HepG2 (cell line): Measurements from ENCODE around the gene TPPP2. TPM values are rescaled to one million over a fixed set of nuclear protein-coding genes. Genes with fewer than 3 reads are reported as not detected.

Source experiments
- ARID5B ChIP-seq: IDR thresholded peaks from 2 replicates; pipeline ENCODE4 v1.4.0; 2020; ENCODE audit warnings: mild to moderate bottlenecking, missing genetic modification reagents
- ELF3 ChIP-seq: IDR thresholded peaks from 2 replicates; pipeline ENCODE4 v1.6.1; 2016; ENCODE audit warnings: missing genetic modification reagents, missing compliant biosample characterization
- ETV5 ChIP-seq: IDR thresholded peaks from 2 replicates; pipeline ENCODE4 v1.6.1; 2018; ENCODE audit warnings: missing biosample characterization, missing genetic modification reagents, inconsistent platforms, borderline replicate concordance
- GZF1 ChIP-seq: sonication (generic); formaldehyde crosslinking; IDR thresholded peaks from 2 replicates; pipeline ENCODE4 v1.5.1; 2020; ENCODE audit warnings: mild to moderate bottlenecking, missing genetic modification reagents
- RERE ChIP-seq: IDR thresholded peaks from 2 replicates; pipeline ENCODE4 v1.6.1; 2016; ENCODE audit warnings: low read depth, missing genetic modification reagents, missing compliant biosample characterization
- TARDBP ChIP-seq: sonication (generic); formaldehyde crosslinking; IDR thresholded peaks from 2 replicates; pipeline ENCODE4 v1.8.0; 2022; ENCODE audit warnings: mild to moderate bottlenecking, missing genetic modification reagents
- TRIM24 ChIP-seq: sonication (generic); formaldehyde crosslinking; IDR thresholded peaks from 2 replicates; pipeline ENCODE4 v1.8.0; 2022; ENCODE audit warnings: mild to moderate bottlenecking, missing genetic modification reagents
- ZC3H4 ChIP-seq: sonication (generic); formaldehyde crosslinking; IDR thresholded peaks from 2 replicates; pipeline ENCODE4 v1.4.0; 2020; ENCODE audit warnings: missing genetic modification reagents, borderline replicate concordance
- ZSCAN9 ChIP-seq: IDR thresholded peaks from 2 replicates; pipeline ENCODE4 v1.6.1; 2016; ENCODE audit warnings: borderline replicate concordance
- polyA plus RNA-seq, 8 experiments: library from polyadenylated mRNA; depleted of rRNA in 3 of 8; stranded (reverse) in 7 of 8; unstranded in 1 of 8; fragments of >200 nt; fragmentation: Illumina TruSeq in 4 of 8; extraction: Trizol in 4 of 8; gene quantifications; 2 replicates each; pipeline versions ENCODE4 v1.2.1 to v1.2.3, GENCODE V29; 2011 to 2016; ENCODE audit warnings: low read depth in 4 of 8, missing spikeins in 1 of 8, mixed read lengths in 1 of 8; ENCODE audit not compliant: insufficient read depth in 1 of 8
- total RNA-seq, 5 experiments: library from RNA; depleted of rRNA; stranded (reverse); fragments of >200 nt; fragmentation: Illumina TruSeq; extraction: Trizol; gene quantifications; 2 replicates each; pipeline ENCODE4 v1.2.3, GENCODE V29; 2016; ENCODE audit warnings: low read depth in 1 of 5
- TF ChIP-seq, protein P1 (sequence below): IDR thresholded peaks from 2 replicates; pipeline ENCODE4 v1.6.1; 2016; ENCODE audit warnings: missing genetic modification reagents, missing compliant biosample characterization
- TF ChIP-seq, protein P2 (sequence below): IDR thresholded peaks from 2 replicates; pipeline ENCODE4 v1.6.1; 2016; ENCODE audit warnings: missing compliant biosample characterization, missing genetic modification reagents, borderline replicate concordance
- TF ChIP-seq, protein P3 (sequence below): sonication (generic); formaldehyde crosslinking; IDR thresholded peaks from 2 replicates; pipeline ENCODE4 v1.8.1; 2023; ENCODE audit warnings: mild to moderate bottlenecking, inconsistent platforms, moderate library complexity, missing genetic modification reagents, borderline replicate concordance
- TF ChIP-seq, protein P4 (sequence below): sonication (generic); formaldehyde crosslinking; IDR thresholded peaks from 2 replicates; pipeline ENCODE4 v1.4.0; 2020; ENCODE audit warnings: missing genetic modification reagents, borderline replicate concordance

The TPPP2 gene
- total and polyA plus RNA-seq, 2 of the 13 experiments (the other 11 are each of a cell fraction or from before 2014, with no cell fraction given): 0.58 to 4.2 TPM

DNA sequence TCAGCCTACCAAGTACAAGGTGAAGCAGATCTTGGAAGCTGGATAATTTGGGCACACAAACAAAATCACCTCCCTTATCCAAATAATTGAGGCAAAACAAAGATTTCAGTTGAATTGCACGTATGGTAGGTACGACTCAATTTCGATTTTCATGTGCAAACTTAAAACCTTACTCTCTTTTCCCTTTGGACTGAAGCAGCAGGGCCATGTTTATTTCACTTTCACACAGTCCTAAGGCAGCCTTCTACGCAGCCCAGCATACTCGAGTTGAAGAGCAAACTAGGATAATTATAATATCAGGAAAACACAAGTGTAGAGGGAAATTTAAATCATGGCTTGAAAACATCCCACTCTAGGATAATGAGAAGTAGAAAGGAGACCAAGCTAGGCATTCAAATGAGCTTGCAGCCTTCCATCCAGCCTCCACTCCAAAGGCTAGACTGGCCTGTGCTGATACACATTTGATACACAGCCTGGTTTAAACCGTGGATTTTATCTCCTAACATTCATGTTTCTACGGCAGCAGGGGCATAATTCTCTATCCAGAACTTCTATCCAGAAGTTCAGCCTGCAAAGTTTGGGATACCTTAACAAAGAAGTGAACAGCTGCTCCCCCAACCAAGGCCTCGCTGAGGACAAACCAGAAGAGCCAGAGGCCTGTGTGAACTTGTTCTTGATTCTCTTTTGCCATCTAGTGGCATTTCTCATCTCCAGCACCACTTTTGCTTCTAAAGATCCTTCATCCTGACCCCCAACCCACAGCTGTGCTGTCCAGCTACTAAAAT, 9.8 kb downstream of the TPPP2 start (continued):
- no peak; the same call in 1 of the 2 replicates for TF ChIP-seq ETV5
- TF ChIP-seq ELF3 (CRISPR knock-in tag): peak; percentile 50; the same call in 1 of the 2 replicates
- peak; percentile 15; the same call in 1 of the 2 replicates for TF ChIP-seq GZF1
- no peak for TF ChIP-seq TRIM24 (CRISPR knock-in tag)
- no peak for TF ChIP-seq ARID5B (CRISPR knock-in tag)
- TF ChIP-seq, protein P1, sequence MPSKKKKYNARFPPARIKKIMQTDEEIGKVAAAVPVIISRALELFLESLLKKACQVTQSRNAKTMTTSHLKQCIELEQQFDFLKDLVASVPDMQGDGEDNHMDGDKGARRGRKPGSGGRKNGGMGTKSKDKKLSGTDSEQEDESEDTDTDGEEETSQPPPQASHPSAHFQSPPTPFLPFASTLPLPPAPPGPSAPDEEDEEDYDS (CRISPR knock-in tag): 0 out of 2 replicates have a peak, but pooled peaks have one; percentile 8
- TF ChIP-seq, protein P2, sequence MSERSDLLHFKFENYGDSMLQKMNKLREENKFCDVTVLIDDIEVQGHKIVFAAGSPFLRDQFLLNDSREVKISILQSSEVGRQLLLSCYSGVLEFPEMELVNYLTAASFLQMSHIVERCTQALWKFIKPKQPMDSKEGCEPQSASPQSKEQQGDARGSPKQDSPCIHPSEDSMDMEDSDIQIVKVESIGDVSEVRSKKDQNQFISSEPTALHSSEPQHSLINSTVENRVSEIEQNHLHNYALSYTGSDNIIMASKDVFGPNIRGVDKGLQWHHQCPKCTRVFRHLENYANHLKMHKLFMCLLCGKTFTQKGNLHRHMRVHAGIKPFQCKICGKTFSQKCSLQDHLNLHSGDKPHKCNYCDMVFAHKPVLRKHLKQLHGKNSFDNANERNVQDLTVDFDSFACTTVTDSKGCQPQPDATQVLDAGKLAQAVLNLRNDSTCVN (CRISPR knock-in tag): peak; percentile 34; the same call in 1 of the 2 replicates
- TF ChIP-seq, protein P3, sequence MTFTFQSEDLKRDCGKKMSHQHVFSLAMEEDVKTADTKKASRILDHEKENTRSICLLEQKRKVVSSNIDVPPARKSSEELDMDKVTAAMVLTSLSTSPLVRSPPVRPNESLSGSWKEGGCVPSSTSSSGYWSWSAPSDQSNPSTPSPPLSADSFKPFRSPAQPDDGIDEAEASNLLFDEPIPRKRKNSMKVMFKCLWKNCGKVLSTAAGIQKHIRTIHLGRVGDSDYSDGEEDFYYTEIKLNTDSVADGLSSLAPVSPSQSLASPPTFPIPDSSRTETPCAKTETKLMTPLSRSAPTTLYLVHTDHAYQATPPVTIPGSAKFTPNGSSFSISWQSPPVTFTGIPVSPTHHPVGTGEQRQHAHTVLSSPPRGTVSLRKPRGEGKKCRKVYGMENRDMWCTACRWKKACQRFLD (CRISPR knock-in tag): no peak
- peak; percentile 16; the same call in 1 of the 2 replicates for TF ChIP-seq ZSCAN9
- 0 out of 2 replicates have a peak, but pooled peaks have one; percentile 36 for TF ChIP-seq TARDBP (CRISPR knock-in tag)
- TF ChIP-seq, protein P4, sequence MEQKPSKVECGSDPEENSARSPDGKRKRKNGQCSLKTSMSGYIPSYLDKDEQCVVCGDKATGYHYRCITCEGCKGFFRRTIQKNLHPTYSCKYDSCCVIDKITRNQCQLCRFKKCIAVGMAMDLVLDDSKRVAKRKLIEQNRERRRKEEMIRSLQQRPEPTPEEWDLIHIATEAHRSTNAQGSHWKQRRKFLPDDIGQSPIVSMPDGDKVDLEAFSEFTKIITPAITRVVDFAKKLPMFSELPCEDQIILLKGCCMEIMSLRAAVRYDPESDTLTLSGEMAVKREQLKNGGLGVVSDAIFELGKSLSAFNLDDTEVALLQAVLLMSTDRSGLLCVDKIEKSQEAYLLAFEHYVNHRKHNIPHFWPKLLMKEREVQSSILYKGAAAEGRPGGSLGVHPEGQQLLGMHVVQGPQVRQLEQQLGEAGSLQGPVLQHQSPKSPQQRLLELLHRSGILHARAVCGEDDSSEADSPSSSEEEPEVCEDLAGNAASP (CRISPR knock-in tag): peak; percentile 84; the same call in 1 of the 2 replicates
- TF ChIP-seq ZC3H4 (CRISPR knock-in tag): 0 out of 2 replicates have a peak, but pooled peaks have one; percentile 36
- TF ChIP-seq RERE: no peak
